Measurements from ENCODE around the gene ASMTL.

ASMTL gene

GRCh38 chrX:1360171-1360570, 92.5 kb downstream of the ASMTL start:
- DNase-seq (ENCODE audit: low read depth in 2 of 2) = no peak
- TF ChIP-seq CTCF (IDR thresholded peaks at IDR 0.05; ENCODE audit: low read depth, low read length) = no peak
- no peak overlapping the region for H3K4me3 ChIP-seq (replicated peaks in 1 of 2; ENCODE audit: low read depth in 2 of 2, low read length in 2 of 2)

- DNase-seq (ENCODE audit: low read depth in 2 of 2) = no peak
- H3K4me3 ChIP-seq (replicated peaks in 1 of 2; ENCODE audit: low read depth in 2 of 2, low read length in 2 of 2) = no peak overlapping the region
- TF ChIP-seq CTCF (IDR thresholded peaks at IDR 0.05; ENCODE audit: low read depth, low read length) = no peak
Observed at GRCh38 chrX:1359477-1359873, 93.2 kb downstream of the ASMTL start.

GRCh38 chrX:1358793-1359476, 93.8 kb downstream of the ASMTL start:
- H3K4me3 ChIP-seq (replicated peaks in 1 of 2; ENCODE audit: low read depth in 2 of 2, low read length in 2 of 2) = no peak overlapping the region
- DNase-seq (ENCODE audit: low read depth in 2 of 2) = no peak
- no peak for TF ChIP-seq CTCF (IDR thresholded peaks at IDR 0.05; ENCODE audit: low read depth, low read length)

- no peak overlapping the region for H3K4me3 ChIP-seq (replicated peaks in 1 of 2; ENCODE audit: low read depth in 2 of 2, low read length in 2 of 2)
- no peak for DNase-seq (ENCODE audit: low read depth in 2 of 2)
- no peak for TF ChIP-seq CTCF (IDR thresholded peaks at IDR 0.05; ENCODE audit: low read depth, low read length)
Observed at GRCh38 chrX:1357993-1358392, 94.7 kb downstream of the ASMTL start.

- TF ChIP-seq CTCF (IDR thresholded peaks at IDR 0.05; ENCODE audit: low read depth, low read length) = no peak
- no peak overlapping the region for H3K4me3 ChIP-seq (replicated peaks in 1 of 2; ENCODE audit: low read depth in 2 of 2, low read length in 2 of 2)
- DNase-seq (ENCODE audit: low read depth in 2 of 2) = no peak
Observed at GRCh38 chrX:1355131-1356046, 97.3 kb downstream of the ASMTL start.

- H3K4me3 ChIP-seq (replicated peaks in 1 of 2; ENCODE audit: low read depth in 2 of 2, low read length in 2 of 2) = no peak overlapping the region
- DNase-seq (ENCODE audit: low read depth in 2 of 2) = no peak
- no peak for TF ChIP-seq CTCF (IDR thresholded peaks at IDR 0.05; ENCODE audit: low read depth, low read length)
Observed at GRCh38 chrX:1354036-1355019, 98.4 kb downstream of the ASMTL start.

Data from cardiac fibroblast (primary cell).